Urothelium cell line (cell line): ENCODE measurements around the gene TPM4.
A peak's percentile ranks its signal among the peaks of the same experiment; 100 is the strongest.
"Not testable (repeated sequence)": the region's sequence is repeated elsewhere in the genome, so short reads cannot be mapped to it uniquely, and the experiment has no call there.

ENCODE experiments used
- DNase-seq: peaks from one replicate; pipeline ENCODE4 v3.0.0; 2011; ENCODE audit warnings: low spot score, mixed read lengths
- FAIRE-seq: peaks from 2 replicates; lab custom pipeline; 2011; peaks lifted over from hg19 to GRCh38; lab: Jason Lieb, UNC

TPM4 gene

GRCh38 chr19:16094360-16095070, 18.2 kb downstream of the TPM4 start:
- DNase-seq (no peak), FAIRE-seq (no peak)

- no peak for FAIRE-seq
- DNase-seq, result no peak
Measured at GRCh38 chr19:16095071-16095571, 18.8 kb downstream of the TPM4 start.

GRCh38 chr19:16096280-16096855, 20.1 kb downstream of the TPM4 start:
- DNase-seq (no peak), FAIRE-seq (no peak)

- DNase-seq (no peak), FAIRE-seq (no peak)
Measured at GRCh38 chr19:16098416-16098768, 22.1 kb downstream of the TPM4 start.

- DNase-seq (no peak), FAIRE-seq (no peak)
Measured at GRCh38 chr19:16098821-16099220, 22.5 kb downstream of the TPM4 start.

GRCh38 chr19:16099314-16099965, 23.1 kb downstream of the TPM4 start:
- not testable (repeated sequence) for DNase-seq, FAIRE-seq

- no peak for FAIRE-seq
- DNase-seq, result no peak
Measured at GRCh38 chr19:16100524-16100923, 24.2 kb downstream of the TPM4 start.

- FAIRE-seq (no peak), DNase-seq (no peak)
Measured at GRCh38 chr19:16104722-16105121, 28.4 kb downstream of the TPM4 start.

GRCh38 chr19:16106121-16106520, 29.8 kb downstream of the TPM4 start:
- FAIRE-seq (no peak), DNase-seq (no peak)

GRCh38 chr19:16111160-16111908, 35.0 kb downstream of the TPM4 start, which contains the start of gene RAB8A:
Gene RAB8A, plus strand, starts transcription at chr19:16111889. Its CDS starts 13 bp downstream, at chr19:16111902.
- FAIRE-seq (peak; percentile 30), DNase-seq (peak; percentile 96)

- no peak for FAIRE-seq
- DNase-seq, result no peak
Measured at GRCh38 chr19:16111909-16112752, 35.8 kb downstream of the TPM4 start.

GRCh38 chr19:16112778-16113177, 36.5 kb downstream of the TPM4 start:
- DNase-seq, result no peak
- FAIRE-seq, result no peak

GRCh38 chr19:16113727-16114126, 37.4 kb downstream of the TPM4 start:
- FAIRE-seq (no peak), DNase-seq (no peak)

- no peak for DNase-seq
- FAIRE-seq, result no peak
Measured at GRCh38 chr19:16115301-16116039, 39.2 kb downstream of the TPM4 start.

GRCh38 chr19:16116067-16116466, 39.8 kb downstream of the TPM4 start:
- FAIRE-seq (no peak), DNase-seq (no peak)

GRCh38 chr19:16117594-16118033, 41.3 kb downstream of the TPM4 start:
- FAIRE-seq, result no peak
- DNase-seq, result no peak

- FAIRE-seq, result no peak
Measured at GRCh38 chr19:16118489-16119033, 42.3 kb downstream of the TPM4 start.

GRCh38 chr19:16119075-16119857, 43.0 kb downstream of the TPM4 start:
- DNase-seq, FAIRE-seq: not testable (repeated sequence)

More at GRCh38 chr19:16118489-16119033, 42.3 kb downstream of the TPM4 start:
- DNase-seq, result no peak
